ENCODE measurements around the gene TMEM134.
"Not testable (repeated sequence)": the region's sequence is repeated elsewhere in the genome, so short reads cannot be mapped to it uniquely, and the experiment has no call there.

Gene TMEM134, protein sequence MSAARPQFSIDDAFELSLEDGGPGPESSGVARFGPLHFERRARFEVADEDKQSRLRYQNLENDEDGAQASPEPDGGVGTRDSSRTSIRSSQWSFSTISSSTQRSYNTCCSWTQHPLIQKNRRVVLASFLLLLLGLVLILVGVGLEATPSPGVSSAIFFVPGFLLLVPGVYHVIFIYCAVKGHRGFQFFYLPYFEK

DNA sequence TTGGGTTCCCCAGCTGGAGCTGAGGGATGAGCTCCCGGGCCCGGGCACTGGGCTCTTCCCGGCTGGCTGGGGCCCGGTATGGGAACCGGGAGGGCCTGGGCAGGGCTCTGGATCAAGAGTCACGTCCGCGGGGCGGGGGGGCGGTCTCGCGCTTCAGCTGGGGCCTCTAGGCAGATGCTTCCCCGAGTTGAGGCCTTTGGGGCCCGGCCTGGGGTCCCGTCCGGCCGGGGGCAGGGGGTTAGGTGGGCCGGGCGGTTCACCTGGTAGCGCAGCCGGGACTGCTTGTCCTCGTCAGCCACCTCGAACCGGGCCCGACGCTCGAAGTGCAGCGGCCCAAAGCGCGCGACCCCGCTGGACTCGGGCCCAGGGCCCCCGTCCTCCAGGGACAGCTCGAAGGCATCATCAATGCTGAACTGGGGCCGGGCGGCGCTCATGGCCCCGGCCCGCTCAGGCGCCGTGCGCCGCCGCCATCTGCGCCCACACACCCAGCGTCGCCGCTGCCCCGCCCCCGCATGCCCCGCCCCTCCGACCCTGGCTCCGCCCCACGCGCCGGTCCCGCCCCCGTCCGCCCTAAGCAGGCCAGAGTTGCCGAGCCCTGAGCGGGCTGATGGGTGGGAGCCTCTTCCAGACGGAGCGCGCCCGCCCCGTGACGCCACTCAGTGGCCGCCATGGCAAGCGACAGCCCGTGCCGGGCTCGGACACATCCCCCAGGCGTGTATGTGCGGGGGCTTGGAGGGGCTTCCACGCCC is at the start of gene TMEM134:
Gene TMEM134 (minus strand): TSS at position 493 of the 749 bp plus-strand sequence. CDS start 59 bp downstream, at position 434.
- Histone ChIP-seq H3K9ac (ENCODE audit: low read length in 5 of 5) (peak within 1 kb of the TSS in 4 of 5 donors; percentile 84 to 92 (median 86)), H3K4me1 (ENCODE audit: control insufficient read depth in 5 of 5, insufficient read depth in 5 of 5, low read length in 5 of 5) (peaks cover 5 to 42% (median 35%) of the 10 kb centered on the region in 5 donors), H3K36me3 (ENCODE audit: control insufficient read depth in 5 of 5, insufficient read depth in 5 of 5, low read length in 5 of 5) (no peaks in the 10 kb centered on the region)

DNA sequence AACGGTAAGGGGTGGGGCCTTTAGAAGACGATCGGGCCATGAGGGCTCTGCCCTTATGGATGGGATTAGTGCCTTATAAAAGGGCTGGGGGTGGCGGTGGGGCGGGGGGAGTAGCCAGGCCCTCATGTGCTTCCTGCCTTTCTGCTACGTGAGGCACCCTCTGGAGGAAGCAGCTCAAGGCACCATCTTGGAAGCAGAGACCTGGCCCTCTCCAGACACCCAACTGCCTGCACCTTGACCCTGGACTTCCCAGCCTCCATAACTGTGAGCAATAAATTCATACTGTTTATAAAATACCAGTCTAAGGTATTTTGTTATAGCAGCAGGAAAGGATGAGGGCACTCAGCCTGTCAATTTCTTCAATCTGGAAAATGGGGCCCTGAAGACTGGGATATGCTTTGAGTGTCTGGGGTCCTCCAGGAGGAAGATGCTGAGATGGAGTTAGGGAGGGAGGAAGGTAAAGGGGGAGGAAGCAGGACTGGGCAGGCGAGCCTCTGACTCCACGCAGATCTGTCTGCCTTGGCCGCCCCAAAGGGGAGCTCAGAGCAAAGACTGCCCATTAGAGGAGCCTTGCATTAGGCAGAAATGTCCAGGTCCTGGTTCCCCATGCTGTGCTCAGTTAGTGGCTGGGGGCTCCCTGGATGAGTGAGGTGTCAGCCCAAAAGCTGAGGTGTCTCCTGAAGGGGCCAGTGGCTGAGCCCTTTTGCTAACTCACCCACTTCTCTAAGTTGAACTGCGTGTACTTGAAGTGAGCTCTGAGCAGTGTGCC is 48.9 kb upstream of the TMEM134 start:
- no peaks in the 10 kb centered on the region for H3K36me3 ChIP-seq (ENCODE audit: control insufficient read depth in 5 of 5, insufficient read depth in 5 of 5, low read length in 5 of 5)
- H3K27ac ChIP-seq (ENCODE audit: low read depth, low read length), result no peak overlapping the region
- H3K9ac ChIP-seq (ENCODE audit: low read length in 5 of 5), result no peak overlapping the region
- no peaks in the 10 kb centered on the region for H3K4me1 ChIP-seq (ENCODE audit: control insufficient read depth in 5 of 5, insufficient read depth in 5 of 5, low read length in 5 of 5)
- H3K4me3 ChIP-seq (ENCODE audit: low read depth in 1 of 5, low read length in 5 of 5), result no peak overlapping the region
- peaks cover 0 to 9% (median 0%) of the 10 kb centered on the region in 5 donors for H3K27me3 ChIP-seq (ENCODE audit: control insufficient read depth in 5 of 5, insufficient read depth in 4 of 5, low read length in 5 of 5)
- H3K9me3 ChIP-seq (ENCODE audit: control insufficient read depth in 5 of 5, low read length in 5 of 5), result no peaks in the 10 kb centered on the region

More for the DNA sequence above, at the start of gene TMEM134:
- H3K27me3 ChIP-seq (ENCODE audit: control insufficient read depth in 5 of 5, insufficient read depth in 4 of 5, low read length in 5 of 5), result no peaks in the 10 kb centered on the region
- no peaks in the 10 kb centered on the region for H3K9me3 ChIP-seq (ENCODE audit: control insufficient read depth in 5 of 5, low read length in 5 of 5)
- peak within 1 kb of the TSS; percentile 78 to 88 (median 86) for H3K4me3 ChIP-seq (ENCODE audit: low read depth in 1 of 5, low read length in 5 of 5)
- H3K27ac ChIP-seq (ENCODE audit: low read depth, low read length), result peak within 1 kb of the TSS; percentile 79

DNA sequence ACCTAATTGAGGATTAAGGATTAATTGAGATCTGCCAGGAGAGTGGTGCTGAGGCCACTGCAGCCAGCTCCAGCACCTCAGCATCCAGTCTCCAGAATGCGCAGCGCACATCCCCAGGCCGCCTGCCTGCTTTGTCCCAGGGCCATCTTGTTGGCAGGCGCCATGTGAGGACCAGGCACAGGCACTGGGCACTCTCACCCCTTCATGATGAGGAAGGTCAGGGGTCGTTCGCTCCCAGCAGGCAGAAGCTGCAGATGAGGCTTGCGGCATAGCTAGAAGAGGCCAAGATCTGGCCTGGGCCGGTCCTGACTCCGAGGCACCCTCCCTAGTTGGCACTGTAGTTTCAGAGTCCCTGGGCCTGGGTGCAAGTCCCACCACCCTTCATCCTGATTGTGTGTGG is 47.8 kb upstream of the TMEM134 start:
- peaks cover 0 to 11% (median 0%) of the 10 kb centered on the region in 5 donors for H3K27me3 ChIP-seq (ENCODE audit: control insufficient read depth in 5 of 5, insufficient read depth in 4 of 5, low read length in 5 of 5)
- H3K9me3 ChIP-seq (ENCODE audit: control insufficient read depth in 5 of 5, low read length in 5 of 5), result no peaks in the 10 kb centered on the region
- no peak overlapping the region for H3K4me3 ChIP-seq (ENCODE audit: low read depth in 1 of 5, low read length in 5 of 5)
- H3K36me3 ChIP-seq (ENCODE audit: control insufficient read depth in 5 of 5, insufficient read depth in 5 of 5, low read length in 5 of 5), result no peaks in the 10 kb centered on the region
- no peak overlapping the region for H3K9ac ChIP-seq (ENCODE audit: low read length in 5 of 5)
- no peaks in the 10 kb centered on the region for H3K4me1 ChIP-seq (ENCODE audit: control insufficient read depth in 5 of 5, insufficient read depth in 5 of 5, low read length in 5 of 5)
- H3K27ac ChIP-seq (ENCODE audit: low read depth, low read length), result no peak overlapping the region

DNA sequence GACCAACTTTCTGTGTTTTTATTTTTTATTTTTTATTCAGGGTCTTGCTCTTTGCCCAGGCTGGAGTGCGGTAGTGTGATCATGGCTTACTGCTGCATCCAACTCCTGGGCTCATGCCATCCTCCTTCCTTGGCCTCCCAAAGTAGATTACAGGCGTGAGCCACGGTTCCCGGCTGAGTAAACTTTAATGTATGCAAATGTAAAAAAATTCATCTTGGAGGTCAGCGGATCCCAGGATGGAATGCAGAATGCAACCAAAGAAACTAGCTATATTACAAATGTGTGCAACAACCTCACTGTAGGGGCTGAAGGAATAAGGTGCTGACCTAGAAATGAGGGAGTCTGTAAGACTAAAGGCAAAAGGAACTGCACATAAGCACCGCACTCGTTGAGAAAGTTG is 45.1 kb upstream of the TMEM134 start:
- Histone ChIP-seq H3K36me3 (ENCODE audit: control insufficient read depth in 5 of 5, insufficient read depth in 5 of 5, low read length in 5 of 5) (no peaks in the 10 kb centered on the region), H3K27me3 (ENCODE audit: control insufficient read depth in 5 of 5, insufficient read depth in 4 of 5, low read length in 5 of 5) (peaks cover 0 to 11% (median 3%) of the 10 kb centered on the region in 5 donors), H3K9ac (ENCODE audit: low read length in 5 of 5) (no peak overlapping the region)

DNA sequence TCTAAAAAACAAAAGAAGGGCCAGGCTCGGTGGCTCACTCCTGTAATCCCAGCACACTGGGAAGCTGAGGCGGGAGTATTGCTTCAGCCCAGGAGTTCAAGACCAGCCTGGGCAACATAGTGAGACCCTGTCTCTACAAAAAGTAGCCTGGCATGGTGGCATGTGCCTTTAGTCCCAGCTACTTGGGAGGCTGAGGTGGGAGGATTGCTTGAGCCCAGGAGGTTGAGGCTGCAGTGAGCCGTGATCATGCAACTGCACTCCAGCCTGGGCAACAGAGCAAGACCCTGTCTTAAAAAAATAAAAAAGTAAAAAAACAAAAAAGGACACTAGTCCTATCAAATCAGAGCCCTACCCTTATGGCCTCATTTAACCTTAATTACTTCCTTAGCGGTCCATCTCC is 42.5 kb upstream of the TMEM134 start:
- not testable (repeated sequence) for H3K27ac ChIP-seq (ENCODE audit: low read depth, low read length); H3K9ac ChIP-seq (ENCODE audit: low read length in 5 of 5); H3K36me3 ChIP-seq (ENCODE audit: control insufficient read depth in 5 of 5, insufficient read depth in 5 of 5, low read length in 5 of 5); H3K27me3 ChIP-seq (ENCODE audit: control insufficient read depth in 5 of 5, insufficient read depth in 4 of 5, low read length in 5 of 5); H3K9me3 ChIP-seq (ENCODE audit: control insufficient read depth in 5 of 5, low read length in 5 of 5); H3K4me3 ChIP-seq (ENCODE audit: low read depth in 1 of 5, low read length in 5 of 5)
- H3K4me1 ChIP-seq (ENCODE audit: control insufficient read depth in 5 of 5, insufficient read depth in 5 of 5, low read length in 5 of 5), result peaks cover 0 to 24% (median 20%) of the 10 kb centered on the region in 5 donors

More for the DNA sequence above, 45.1 kb upstream of the TMEM134 start:
- Histone ChIP-seq H3K4me1 (ENCODE audit: control insufficient read depth in 5 of 5, insufficient read depth in 5 of 5, low read length in 5 of 5) (peaks cover 0 to under 1% (median under 1%) of the 10 kb centered on the region in 5 donors), H3K4me3 (ENCODE audit: low read depth in 1 of 5, low read length in 5 of 5) (no peak overlapping the region), H3K27ac (ENCODE audit: low read depth, low read length) (no peak overlapping the region), H3K9me3 (ENCODE audit: control insufficient read depth in 5 of 5, low read length in 5 of 5) (no peaks in the 10 kb centered on the region)

DNA sequence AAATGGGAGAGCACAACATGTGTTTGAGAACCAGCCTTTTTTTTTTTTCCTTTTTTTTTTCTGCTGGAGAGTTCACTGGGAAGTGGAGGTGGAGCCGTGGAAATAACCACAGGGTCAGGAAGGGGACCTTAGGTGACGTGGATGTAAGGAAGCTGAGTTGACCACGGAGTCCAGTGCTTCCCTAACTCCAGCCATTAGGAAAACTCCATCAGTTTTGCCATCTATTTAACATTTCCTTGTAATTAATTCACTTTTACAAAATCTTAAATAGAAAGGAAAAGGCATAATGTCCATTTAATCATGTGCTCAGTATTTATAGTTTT is 40.9 kb upstream of the TMEM134 start:
- Histone ChIP-seq H3K9ac (ENCODE audit: low read length in 5 of 5) (no peak overlapping the region), H3K27ac (ENCODE audit: low read depth, low read length) (no peak overlapping the region), H3K4me1 (ENCODE audit: control insufficient read depth in 5 of 5, insufficient read depth in 5 of 5, low read length in 5 of 5) (peaks cover 2 to 40% (median 33%) of the 10 kb centered on the region in 5 donors), H3K4me3 (ENCODE audit: low read depth in 1 of 5, low read length in 5 of 5) (no peak overlapping the region), H3K9me3 (ENCODE audit: control insufficient read depth in 5 of 5, low read length in 5 of 5) (no peaks in the 10 kb centered on the region), H3K27me3 (ENCODE audit: control insufficient read depth in 5 of 5, insufficient read depth in 4 of 5, low read length in 5 of 5) (peaks cover 0 to 3% (median 3%) of the 10 kb centered on the region in 5 donors), H3K36me3 (ENCODE audit: control insufficient read depth in 5 of 5, insufficient read depth in 5 of 5, low read length in 5 of 5) (peaks cover 0 to 2% (median 0%) of the 10 kb centered on the region in 5 donors)

DNA sequence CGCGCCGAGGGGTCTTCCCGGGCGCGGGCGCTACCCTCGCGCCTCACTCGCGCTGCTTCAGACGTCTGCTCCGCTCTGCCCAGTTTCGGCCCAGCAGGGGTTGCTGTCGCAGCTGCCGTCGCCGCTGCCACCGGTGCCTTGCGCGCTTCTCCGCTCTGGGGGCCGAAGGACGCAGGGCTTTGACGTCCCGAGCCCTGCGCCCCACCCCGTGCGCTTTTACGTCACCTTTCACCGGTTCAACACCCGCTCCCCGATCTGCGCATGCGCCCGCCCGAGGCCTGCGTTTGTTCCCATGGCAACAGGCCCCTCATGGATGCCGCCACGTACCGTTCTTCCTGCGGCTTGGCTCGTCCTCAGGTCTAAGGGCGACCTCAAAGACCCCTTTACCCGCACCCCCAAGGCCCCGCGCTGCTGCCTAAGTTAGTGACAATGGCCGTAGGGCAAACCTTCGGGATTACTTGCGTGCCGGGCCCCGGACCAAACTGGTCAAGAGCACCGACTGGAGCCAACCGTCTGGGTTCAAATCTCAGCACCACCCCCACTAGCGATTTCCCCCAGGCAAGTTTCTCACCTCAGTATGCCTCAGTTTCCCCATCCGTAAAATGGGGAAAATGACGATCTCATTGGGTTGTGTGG is 39.6 kb upstream of the TMEM134 start:
- peak overlapping the region in 4 of 5 donors; percentile 82 to 99 (median 93) for H3K9ac ChIP-seq (ENCODE audit: low read length in 5 of 5)
- H3K4me3 ChIP-seq (ENCODE audit: low read depth in 1 of 5, low read length in 5 of 5), result peak overlapping the region; percentile 64 to 91 (median 87)
- peaks cover 2 to 51% (median 44%) of the 10 kb centered on the region in 5 donors for H3K4me1 ChIP-seq (ENCODE audit: control insufficient read depth in 5 of 5, insufficient read depth in 5 of 5, low read length in 5 of 5)

DNA sequence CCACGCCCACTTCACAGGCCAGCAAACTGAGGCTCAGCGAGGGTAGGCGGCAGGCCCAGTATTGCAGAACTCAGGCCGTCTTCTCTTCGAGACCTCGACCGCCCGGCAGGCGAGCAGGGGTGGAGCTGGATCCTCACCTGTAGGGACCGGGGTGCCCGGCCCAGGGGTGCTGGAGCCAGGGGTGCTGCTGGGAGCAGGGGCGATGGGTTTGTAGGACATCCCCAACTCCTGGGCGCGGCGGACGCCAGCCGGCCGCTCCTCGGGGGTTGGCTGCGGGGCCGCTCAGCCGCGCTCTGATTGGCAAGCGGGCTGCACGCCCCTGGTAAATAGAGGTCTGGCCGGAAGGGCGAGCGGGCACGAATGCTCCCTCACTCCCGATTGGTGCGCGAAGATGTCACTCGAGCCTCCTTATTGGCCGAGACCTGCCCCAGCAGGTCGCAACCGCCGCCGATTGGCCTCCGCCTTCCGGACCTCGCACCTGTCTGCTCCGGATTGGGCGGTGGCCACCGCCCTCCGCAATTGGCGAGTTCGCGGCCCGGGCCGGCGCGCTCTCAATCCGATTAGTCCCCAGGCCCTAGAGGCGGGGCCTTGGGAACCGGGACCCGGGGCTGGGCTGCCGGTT is 38.9 kb upstream of the TMEM134 start, which contains the start of gene CDK2AP2:
Gene CDK2AP2 (minus strand): TSS at position 299 of the 622 bp plus-strand sequence. CDS start 80 bp downstream, at position 219.
- Histone ChIP-seq H3K27ac (ENCODE audit: low read depth, low read length) (peak within 1 kb of the TSS; percentile 93), H3K9ac (ENCODE audit: low read length in 5 of 5) (peak within 1 kb of the TSS in 4 of 5 donors; percentile 82 to 99 (median 93)), H3K27me3 (ENCODE audit: control insufficient read depth in 5 of 5, insufficient read depth in 4 of 5, low read length in 5 of 5) (peaks cover 0 to 5% (median 3%) of the 10 kb centered on the region in 5 donors), H3K4me3 (ENCODE audit: low read depth in 1 of 5, low read length in 5 of 5) (peak within 1 kb of the TSS; percentile 75 to 91 (median 87)), H3K36me3 (ENCODE audit: control insufficient read depth in 5 of 5, insufficient read depth in 5 of 5, low read length in 5 of 5) (peaks cover 0 to 2% (median 0%) of the 10 kb centered on the region in 5 donors), H3K9me3 (ENCODE audit: control insufficient read depth in 5 of 5, low read length in 5 of 5) (no peaks in the 10 kb centered on the region), H3K4me1 (ENCODE audit: control insufficient read depth in 5 of 5, insufficient read depth in 5 of 5, low read length in 5 of 5) (peaks cover 2 to 54% (median 46%) of the 10 kb centered on the region in 5 donors)

More for the DNA sequence above, 39.6 kb upstream of the TMEM134 start:
- H3K27me3 ChIP-seq (ENCODE audit: control insufficient read depth in 5 of 5, insufficient read depth in 4 of 5, low read length in 5 of 5), result peaks cover 0 to 5% (median 3%) of the 10 kb centered on the region in 5 donors
- peak overlapping the region; percentile 93 for H3K27ac ChIP-seq (ENCODE audit: low read depth, low read length)
- no peaks in the 10 kb centered on the region for H3K9me3 ChIP-seq (ENCODE audit: control insufficient read depth in 5 of 5, low read length in 5 of 5)
- H3K36me3 ChIP-seq (ENCODE audit: control insufficient read depth in 5 of 5, insufficient read depth in 5 of 5, low read length in 5 of 5), result peaks cover 0 to 2% (median 0%) of the 10 kb centered on the region in 5 donors

DNA sequence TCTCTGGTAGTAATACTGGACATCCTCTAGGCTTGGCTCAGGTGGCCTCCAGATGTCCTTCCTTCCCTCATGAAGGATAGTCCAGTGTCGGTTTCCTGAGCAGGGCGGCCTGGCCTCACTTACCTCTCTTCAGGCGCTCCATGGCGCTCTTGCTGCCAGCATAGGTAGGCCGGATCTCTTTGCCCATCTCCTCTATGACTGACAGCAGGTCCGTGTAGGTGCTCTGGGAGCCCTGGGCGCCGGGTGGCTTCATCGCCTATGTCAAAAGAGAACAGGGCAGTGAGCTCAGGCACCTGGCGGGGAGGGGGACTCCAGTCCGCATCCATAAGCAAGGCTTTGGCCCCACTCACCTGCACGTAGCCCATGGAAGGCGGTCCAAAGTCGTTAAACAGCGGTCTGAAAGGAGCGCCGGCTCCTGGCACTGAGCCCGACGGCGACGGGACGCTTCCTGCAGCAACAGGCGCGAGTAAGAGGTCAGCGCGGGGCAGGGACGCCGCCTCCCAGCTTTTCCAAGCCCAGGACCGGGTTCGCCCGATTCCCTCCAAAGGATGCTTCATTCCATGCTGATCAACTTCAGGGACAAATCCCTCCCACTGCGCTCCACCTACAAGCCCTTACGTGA is 38.3 kb upstream of the TMEM134 start:
- H3K9ac ChIP-seq (ENCODE audit: low read length in 5 of 5), result peak overlapping the region in 4 of 5 donors; percentile 51 to 95 (median 70)
- peaks cover 2 to 54% (median 46%) of the 10 kb centered on the region in 5 donors for H3K4me1 ChIP-seq (ENCODE audit: control insufficient read depth in 5 of 5, insufficient read depth in 5 of 5, low read length in 5 of 5)
- H3K36me3 ChIP-seq (ENCODE audit: control insufficient read depth in 5 of 5, insufficient read depth in 5 of 5, low read length in 5 of 5), result peaks cover 0 to 3% (median 0%) of the 10 kb centered on the region in 5 donors

More for the DNA sequence above, 38.3 kb upstream of the TMEM134 start:
- peak overlapping the region; percentile 75 to 91 (median 87) for H3K4me3 ChIP-seq (ENCODE audit: low read depth in 1 of 5, low read length in 5 of 5)
- H3K9me3 ChIP-seq (ENCODE audit: control insufficient read depth in 5 of 5, low read length in 5 of 5), result no peaks in the 10 kb centered on the region
- peaks cover 0 to 5% (median 3%) of the 10 kb centered on the region in 5 donors for H3K27me3 ChIP-seq (ENCODE audit: control insufficient read depth in 5 of 5, insufficient read depth in 4 of 5, low read length in 5 of 5)
- H3K27ac ChIP-seq (ENCODE audit: low read depth, low read length), result peak overlapping the region; percentile 93

All from subcutaneous abdominal adipose tissue (tissue), 5 donors.